K562 (cell line): ENCODE measurements around the gene PPP1R9B. TPM values are rescaled to one million over a fixed set of nuclear protein-coding genes. Genes with fewer than 3 reads are reported as not detected.
A peak's percentile ranks its signal among the peaks of the same experiment; 100 is the strongest.

Experiments
- ATAC-seq: fragments of 200-7000 bp; cut with Tn5 transposase; 3 replicates; pipeline ENCODE4 v1.9.1; 2020; ENCODE audit warnings: moderate library complexity
- BruUV-seq: library from RNA; stranded (reverse); fragments of 400-500 nt; replicated peaks from 2 replicates; lab custom pipeline; 2021; lab: Mats Ljungman, UMichigan
- CTCF ChIA-PET: fragments of 300-600 bp; formaldehyde crosslinking; extraction: SDS; loops from one replicate; lab custom pipeline; 2021; ENCODE audit warnings: low intra/inter-chr PET ratio; lab: Yijun Ruan, JAX
- POLR2A ChIA-PET: fragments of 300-600, 350-650 bp; sonication (Branson Sonifier 250); formaldehyde crosslinking; extraction: SDS; loops from one replicate; lab custom pipeline; 2021; ENCODE audit warnings: antibody characterized with exemption, inconsistent platforms; lab: Yijun Ruan, JAX
- DNase-seq, 4 experiments: peaks; one replicate each; pipeline versions ENCODE4 v3.0.0 to v3.0.0-alpha.2; 2011 to 2018; ENCODE audit warnings: low spot score in 3 of 4, mixed read lengths in 3 of 4; ENCODE audit errors: extremely low read depth in 1 of 4
- FAIRE-seq: peaks from 2 replicates; lab custom pipeline; 2011; peaks lifted over from hg19 to GRCh38; lab: Jason Lieb, UNC
- H2AFZ ChIP-seq: 2 replicates; pipeline ENCODE4 v1.6.0; 2011; ENCODE audit warnings: low read depth, low read length, control low read depth, inconsistent platforms
- H3K27ac ChIP-seq: fragments of 200-600 bp; 3 replicates; pipeline ENCODE4 v1.8.0; 2011; ENCODE audit warnings: low read depth, mild to moderate bottlenecking, control low read depth, inconsistent platforms, low read length, moderate library complexity, mixed read lengths; ENCODE audit errors: extremely low read depth
- H3K27me3 ChIP-seq, 2 experiments: fragments of 300-600 bp in 1 of 2; 2 replicates in 1 of 2; 3 replicates in 1 of 2; pipeline versions ENCODE4 v1.6.0 to v1.8.0; 2011; ENCODE audit warnings: inconsistent platforms in 2 of 2, low read length in 2 of 2, mild to moderate bottlenecking in 1 of 2, mixed read lengths in 1 of 2, moderate library complexity in 1 of 2; ENCODE audit not compliant: control insufficient read depth in 2 of 2, insufficient read depth in 2 of 2
- H3K36me3 ChIP-seq: fragments of 300-600 bp; 3 replicates; pipeline ENCODE4 v1.8.0; 2011; ENCODE audit warnings: mild to moderate bottlenecking, low read length, inconsistent platforms; ENCODE audit not compliant: control insufficient read depth, insufficient read depth
- H3K4me1 ChIP-seq, 2 experiments: fragments of 200-600 bp in 1 of 2; replicated peaks in 1 of 2; 2 replicates in 1 of 2; 3 replicates in 1 of 2; pipeline versions ENCODE4 v1.5.1 to v1.8.0; 2011; ENCODE audit warnings: inconsistent platforms in 2 of 2, low read length in 2 of 2, mild to moderate bottlenecking in 1 of 2, mixed read lengths in 1 of 2, moderate library complexity in 1 of 2; ENCODE audit not compliant: control insufficient read depth in 2 of 2, insufficient read depth in 2 of 2
- H3K4me2 ChIP-seq: 2 replicates; pipeline ENCODE4 v1.6.1; 2011; ENCODE audit warnings: low read length, control low read depth, inconsistent platforms, mixed read lengths; ENCODE audit not compliant: insufficient read depth
- H3K4me3 ChIP-seq: fragments of 200-600 bp; sonication (generic), shearing (Covaris generic); 2 replicates; pipeline ENCODE4 v1.5.1; 2016; ENCODE audit warnings: control low read depth, inconsistent platforms
- H3K79me2 ChIP-seq: fragments of 200-600 bp; 3 replicates; pipeline ENCODE4 v1.8.0; 2011; ENCODE audit warnings: low read length, inconsistent platforms; ENCODE audit not compliant: control insufficient read depth, insufficient read depth
- H3K9ac ChIP-seq, 2 experiments: 2 replicates each; pipeline versions ENCODE4 v1.6.0 to v1.6.1; 2011; ENCODE audit warnings: low read depth in 2 of 2, low read length in 2 of 2, control low read depth in 1 of 2, inconsistent platforms in 1 of 2, mild to moderate bottlenecking in 1 of 2, mixed read lengths in 1 of 2; ENCODE audit not compliant: insufficient read depth in 1 of 2
- H3K9me1 ChIP-seq: one replicate; pipeline ENCODE4 v1.6.0; 2011; ENCODE audit warnings: inconsistent platforms, mild to moderate bottlenecking, low read length, moderate library complexity; ENCODE audit not compliant: control insufficient read depth, insufficient read depth
- H3K9me3 ChIP-seq: replicated peaks from 2 replicates; pipeline ENCODE4 v1.5.1; 2011; ENCODE audit warnings: low read depth, low read length, inconsistent platforms; ENCODE audit not compliant: control insufficient read depth, insufficient read depth
- H4K20me1 ChIP-seq: replicated peaks from 2 replicates; pipeline ENCODE4 v1.6.1; 2011; ENCODE audit warnings: low read length, inconsistent platforms, mixed read lengths; ENCODE audit not compliant: control insufficient read depth, insufficient read depth
- BMI1 ChIP-seq: fragments of 150-350 bp; IDR thresholded peaks from 2 replicates; pipeline ENCODE4 v1.6.1; 2014; ENCODE audit warnings: low read length
- E2F1 ChIP-seq: sonication (generic); formaldehyde crosslinking; IDR thresholded peaks from 2 replicates; pipeline ENCODE4 v1.8.1; 2023; ENCODE audit warnings: mild to moderate bottlenecking, missing genetic modification reagents, moderate library complexity
- MCM2 ChIP-seq: fragments of 450-650 bp; IDR thresholded peaks from 2 replicates; pipeline ENCODE4 v1.6.1; 2017; ENCODE audit warnings: low read depth, mild to moderate bottlenecking
- NBN ChIP-seq: fragments of 450-650 bp; IDR thresholded peaks from 2 replicates; pipeline ENCODE4 v1.6.1; 2016; ENCODE audit warnings: low read depth, mild to moderate bottlenecking
- RBFOX2 ChIP-seq: fragments of 200-400 bp; formaldehyde crosslinking; IDR thresholded peaks from 2 replicates; pipeline ENCODE4 v1.6.1; 2017; ENCODE audit warnings: low read depth, mild to moderate bottlenecking, low read length, moderate library complexity
- SPI1 ChIP-seq: IDR thresholded peaks from 2 replicates; pipeline ENCODE4 v1.6.1; 2011; ENCODE audit warnings: low read depth, low read length, control low read depth, borderline replicate concordance
- ZBTB43 ChIP-seq: sonication (generic); formaldehyde crosslinking; IDR thresholded peaks from 2 replicates; pipeline ENCODE4 v1.8.0; 2023; ENCODE audit warnings: mild to moderate bottlenecking, missing genetic modification reagents
- ZBTB9 ChIP-seq: fragments of 450-650 bp; formaldehyde crosslinking; IDR thresholded peaks from 2 replicates; pipeline ENCODE4 v1.4.0; 2020; ENCODE audit warnings: mild to moderate bottlenecking, moderate library complexity
- WGBS: fragments of 100-300 bp; shearing (Covaris generic); methylation state at CpG from one replicate; pipeline ENCODE4 v1.1.6; 2016; ENCODE audit warnings: low coverage, mixed read lengths; ENCODE audit not compliant: insufficient coverage; ENCODE audit errors: missing lambda C conversion rate; 5-methylcytosine and 5-hydroxymethylcytosine counted together
- in situ Hi-C: fragments of 300-500 bp; cut with MboI; formaldehyde crosslinking; loops from 4 replicates; pipeline ENCODE4 v1.15.0; 2018; ENCODE audit warnings: inconsistent platforms, mixed read lengths
- intact Hi-C: fragments of 100-400 bp; cut with micrococcal nuclease; formaldehyde crosslinking; loops from 2 replicates; pipeline ENCODE4 v1.14.2; 2022
- polyA plus RNA-seq, 8 experiments: library from polyadenylated mRNA; depleted of rRNA in 4 of 8; stranded (reverse) in 5 of 8; unstranded in 3 of 8; fragments of >200 nt; fragmentation: Nextera tagmentation in 2 of 8; fragmentation: Illumina TruSeq in 1 of 8; extraction: Ambion mirVana in 2 of 8; extraction: Trizol in 1 of 8; gene quantifications; 2 replicates each; pipeline versions ENCODE4 v1.2.1 to v1.2.3, GENCODE V29; 2011 to 2014; ENCODE audit warnings: inconsistent platforms in 1 of 8, missing spikeins in 1 of 8
- total RNA-seq, 7 experiments: library from RNA; depleted of rRNA in 6 of 7; stranded (reverse); fragments of >200 nt in 6 of 7; fragmentation: Illumina TruSeq in 2 of 7; extraction: Trizol in 2 of 7; gene quantifications; 2 replicates each; pipeline versions ENCODE4 v1.2.1 to v1.2.3, GENCODE V29; 2011 to 2021; ENCODE audit warnings: low replicate concordance in 1 of 7
- TF ChIP-seq, protein P1 (sequence below): fragments of 450-650 bp; IDR thresholded peaks from 2 replicates; pipeline ENCODE4 v1.6.1; 2017; ENCODE audit warnings: antibody characterized with exemption

PPP1R9B gene
- total and polyA plus RNA-seq, 9 of the 15 experiments (the other 6 are each of a cell fraction or from before 2014, with no cell fraction given): 0.10 to 63.5 (median 24.7) TPM

DNA sequence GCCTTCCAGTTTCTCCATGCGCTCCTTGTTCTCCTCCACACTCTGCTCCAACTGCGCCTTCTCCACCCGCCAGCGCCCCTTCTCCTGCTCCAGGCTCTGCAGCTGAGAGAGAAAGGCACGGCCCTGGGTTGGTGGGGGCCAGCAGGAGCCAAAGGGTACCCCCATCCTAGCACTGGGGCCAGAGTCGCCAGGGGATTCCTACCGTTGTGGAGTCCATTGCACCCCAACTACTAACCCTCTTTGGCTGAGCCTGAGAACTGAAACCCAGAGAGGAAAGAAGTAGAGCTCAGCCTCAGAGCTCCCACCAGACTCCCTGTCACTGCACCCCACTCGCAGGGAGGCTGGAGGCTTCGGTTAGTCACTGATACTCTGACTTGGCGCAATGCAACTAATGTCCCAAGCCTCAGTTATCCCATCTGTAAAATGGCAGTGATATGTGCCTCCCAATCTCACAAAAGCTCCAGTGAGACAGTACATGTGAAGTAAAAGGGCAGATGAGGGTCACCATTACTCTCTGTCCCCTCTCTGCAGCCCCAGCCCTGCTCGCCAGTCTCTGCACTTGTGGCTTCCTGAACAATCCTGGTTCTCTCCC, 14.3 kb downstream of the PPP1R9B start:
- POLR2A ChIA-PET: interaction anchor here (0.6 to 2.1 kb wide), 6 partner anchors 10 to 178 kb away, joined by 3 to 9 read pairs (median 4); no protein-coding TSS in a partner anchor

More for the DNA sequence above, 14.3 kb downstream of the PPP1R9B start:
- H2AFZ ChIP-seq: no peak overlapping the region
- H3K9me1 ChIP-seq: peaks cover 3% of the 10 kb centered on the region
- WGBS: 88% methylated on average over 11 of the region's 11 CpGs
- no TSS peak for BruUV-seq
- H3K27ac ChIP-seq: no peak overlapping the region
- FAIRE-seq: no peak
- no peaks in the 10 kb centered on the region for H3K9me3 ChIP-seq
- ATAC-seq: no peak
- in situ Hi-C loops: no loop called here
- H3K4me3 ChIP-seq: no peak overlapping the region
- H4K20me1 ChIP-seq: peaks cover 11% of the 10 kb centered on the region
- no peak overlapping the region for H3K4me2 ChIP-seq
- no peaks in the 10 kb centered on the region for H3K27me3 ChIP-seq
- H3K9ac ChIP-seq: peak overlapping the region in 1 of 2 experiments; percentile 33; a peak in 1 of 4 replicates
- intact Hi-C loops: no loop called here
- CTCF ChIA-PET: no interaction called here
- no peak for TF ChIP-seq E2F1 (CRISPR knock-in tag)
- TF ChIP-seq, protein P1, sequence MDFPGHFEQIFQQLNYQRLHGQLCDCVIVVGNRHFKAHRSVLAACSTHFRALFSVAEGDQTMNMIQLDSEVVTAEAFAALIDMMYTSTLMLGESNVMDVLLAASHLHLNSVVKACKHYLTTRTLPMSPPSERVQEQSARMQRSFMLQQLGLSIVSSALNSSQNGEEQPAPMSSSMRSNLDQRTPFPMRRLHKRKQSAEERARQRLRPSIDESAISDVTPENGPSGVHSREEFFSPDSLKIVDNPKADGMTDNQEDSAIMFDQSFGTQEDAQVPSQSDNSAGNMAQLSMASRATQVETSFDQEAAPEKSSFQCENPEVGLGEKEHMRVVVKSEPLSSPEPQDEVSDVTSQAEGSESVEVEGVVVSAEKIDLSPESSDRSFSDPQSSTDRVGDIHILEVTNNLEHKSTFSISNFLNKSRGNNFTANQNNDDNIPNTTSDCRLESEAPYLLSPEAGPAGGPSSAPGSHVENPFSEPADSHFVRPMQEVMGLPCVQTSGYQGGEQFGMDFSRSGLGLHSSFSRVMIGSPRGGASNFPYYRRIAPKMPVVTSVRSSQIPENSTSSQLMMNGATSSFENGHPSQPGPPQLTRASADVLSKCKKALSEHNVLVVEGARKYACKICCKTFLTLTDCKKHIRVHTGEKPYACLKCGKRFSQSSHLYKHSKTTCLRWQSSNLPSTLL: no peak
- no peak for TF ChIP-seq NBN
- TF ChIP-seq BMI1: no peak
- no peak for TF ChIP-seq SPI1
- no peak for TF ChIP-seq MCM2
- TF ChIP-seq ZBTB9 (CRISPR knock-in tag): no peak
- no peak; the same call in 1 of the 2 replicates for TF ChIP-seq RBFOX2
- no peak for TF ChIP-seq ZBTB43
- TF ChIP-seq, all 486 proteins: peak for 0
- peaks cover 6 to 28% of the 10 kb centered on the region in 2 experiments; a peak in 4 of 5 replicates for H3K4me1 ChIP-seq
- peaks cover 67% of the 10 kb centered on the region for H3K36me3 ChIP-seq
- no peaks in the 10 kb centered on the region; the same call in 2 of the 3 replicates for H3K79me2 ChIP-seq
- no peak for DNase-seq
